ENCODE results near the gene KRT86. TPM values are rescaled to one million over a fixed set of nuclear protein-coding genes. Genes with fewer than 3 reads are reported as not detected.

Gene KRT86
- total RNA-seq, 1 donor from 2014 or later, result not detected

GRCh38 chr12:52322069-52322468, 47.6 kb downstream of the KRT86 start:
- H3K79me2 ChIP-seq (ENCODE audit: low read depth), result no peaks in the 10 kb centered on the region
- no peaks in the 10 kb centered on the region for H3K4me1 Mint-ChIP-seq
- H3K9me3 Mint-ChIP-seq, result no peaks in the 10 kb centered on the region
- H3K9me3 ChIP-seq (ENCODE audit: low read depth), result no peaks in the 10 kb centered on the region
- H4K20me1 ChIP-seq (ENCODE audit: low read depth), result no peaks in the 10 kb centered on the region
- no peak overlapping the region for H3K4me2 ChIP-seq
- no peaks in the 10 kb centered on the region for H3K36me3 ChIP-seq
- no peaks in the 10 kb centered on the region for H3K36me3 Mint-ChIP-seq
- no peak overlapping the region for H3K9ac ChIP-seq
- H3K4me3 Mint-ChIP-seq, result no peak overlapping the region
- H3K27me3 Mint-ChIP-seq (ENCODE audit: insufficient read depth, low read depth), result peaks cover 8% of the 10 kb centered on the region
- H3K27ac Mint-ChIP-seq, result no peak overlapping the region
- no peak overlapping the region for H2AFZ ChIP-seq (replicated peaks)
- no peak overlapping the region for H3K4me3 ChIP-seq
- H3K27me3 ChIP-seq, result no peaks in the 10 kb centered on the region
- no peak for DNase-seq (ENCODE audit: low spot score)
- no peak for TF ChIP-seq CTCF (IDR thresholded peaks at IDR 0.05)
- H3K4me1 ChIP-seq, result peaks cover 6% of the 10 kb centered on the region
- H3F3A ChIP-seq (ENCODE audit: low read depth), result no peaks in the 10 kb centered on the region
- no peak overlapping the region for H3K27ac ChIP-seq

- Histone ChIP-seq H3K79me2 (ENCODE audit: low read depth) (no peaks in the 10 kb centered on the region), H3K4me1 (peaks cover 6% of the 10 kb centered on the region), H4K20me1 (ENCODE audit: low read depth) (no peaks in the 10 kb centered on the region), H2AFZ (replicated peaks) (no peak overlapping the region), H3K4me3 (no peak overlapping the region), H3K27me3 (no peaks in the 10 kb centered on the region), H3F3A (ENCODE audit: low read depth) (no peaks in the 10 kb centered on the region), H3K9ac (no peak overlapping the region), H3K4me2 (no peak overlapping the region), H3K9me3 (ENCODE audit: low read depth) (no peaks in the 10 kb centered on the region), H3K36me3 (no peaks in the 10 kb centered on the region), H3K27ac (no peak overlapping the region)
- Mint-ChIP-seq H3K27me3 (ENCODE audit: insufficient read depth, low read depth) (peaks cover 9% of the 10 kb centered on the region), H3K36me3 (no peaks in the 10 kb centered on the region), H3K4me1 (peaks cover 3% of the 10 kb centered on the region), H3K27ac (no peak overlapping the region), H3K4me3 (no peak overlapping the region), H3K9me3 (no peaks in the 10 kb centered on the region)
- DNase-seq (ENCODE audit: low spot score), result no peak
- TF ChIP-seq CTCF (IDR thresholded peaks at IDR 0.05) (no peak), EZH2phosphoT487 (IDR thresholded peaks at IDR 0.05) (no peak), EZH2 (IDR thresholded peaks at IDR 0.05) (no peak)
Observed at GRCh38 chr12:52323001-52323400, 48.6 kb downstream of the KRT86 start.

GRCh38 chr12:52323416-52324152, 49.1 kb downstream of the KRT86 start:
- no peaks in the 10 kb centered on the region for H3K36me3 Mint-ChIP-seq
- Histone ChIP-seq H3K4me1 (peaks cover 6% of the 10 kb centered on the region), H3K9ac (no peak overlapping the region), H3K4me3 (no peak overlapping the region), H3K36me3 (no peaks in the 10 kb centered on the region), H2AFZ (replicated peaks) (no peak overlapping the region), H3F3A (ENCODE audit: low read depth) (no peaks in the 10 kb centered on the region), H3K27me3 (no peaks in the 10 kb centered on the region), H3K9me3 (ENCODE audit: low read depth) (no peaks in the 10 kb centered on the region), H3K4me2 (peak overlapping the region; percentile 18), H3K27ac (no peak overlapping the region), H3K79me2 (ENCODE audit: low read depth) (no peaks in the 10 kb centered on the region), H4K20me1 (ENCODE audit: low read depth) (no peaks in the 10 kb centered on the region)
- TF ChIP-seq EZH2 (IDR thresholded peaks at IDR 0.05) (no peak), CTCF (IDR thresholded peaks at IDR 0.05) (no peak), EZH2phosphoT487 (IDR thresholded peaks at IDR 0.05) (no peak)
- peak; percentile 37 for DNase-seq (ENCODE audit: low spot score)
- no peaks in the 10 kb centered on the region for H3K9me3 Mint-ChIP-seq
- H3K27me3 Mint-ChIP-seq (ENCODE audit: insufficient read depth, low read depth), result peaks cover 9% of the 10 kb centered on the region
- peaks cover 3% of the 10 kb centered on the region for H3K4me1 Mint-ChIP-seq
- peak overlapping the region; percentile 57 for H3K27ac Mint-ChIP-seq
- no peak overlapping the region for H3K4me3 Mint-ChIP-seq
